GM10266 (cell line): ENCODE data around the gene LHX8.
"Not testable (repeated sequence)": the region's sequence is repeated elsewhere in the genome, so short reads cannot be mapped to it uniquely, and the experiment has no call there.

ENCODE experiments used
- DNase-seq: peaks from one replicate; pipeline ENCODE4 v3.0.0; 2012; ENCODE audit errors: extremely low spot score
- TF ChIP-seq, protein P1 (sequence below): IDR thresholded peaks from 2 replicates; pipeline ENCODE4 v1.5.1; 2012; ENCODE audit warnings: mild to moderate bottlenecking, low read depth; ENCODE audit not compliant: control insufficient read depth, insufficient read depth; ENCODE audit errors: missing control alignments

LHX8 gene

DNA sequence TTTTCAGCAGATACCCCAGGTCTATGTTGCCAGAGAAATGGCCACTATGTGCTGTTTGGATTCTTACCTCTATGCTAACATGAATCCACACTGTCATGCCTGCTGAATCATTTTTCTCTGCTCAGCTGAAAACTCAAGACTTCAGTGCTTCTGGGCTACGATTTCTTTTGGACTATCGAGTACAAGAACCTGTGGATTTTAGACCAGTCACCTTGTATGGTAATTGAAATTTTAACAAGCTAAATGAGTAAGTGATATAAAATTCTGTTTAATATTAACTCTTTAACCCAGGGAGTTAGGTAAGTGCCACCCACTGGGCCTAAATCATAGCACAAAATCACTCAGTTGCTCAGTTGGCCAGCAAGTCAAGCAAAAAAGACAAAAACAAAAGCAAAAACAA is 35.8 kb downstream of the LHX8 start:
- no peak for DNase-seq
- TF ChIP-seq, protein P1, sequence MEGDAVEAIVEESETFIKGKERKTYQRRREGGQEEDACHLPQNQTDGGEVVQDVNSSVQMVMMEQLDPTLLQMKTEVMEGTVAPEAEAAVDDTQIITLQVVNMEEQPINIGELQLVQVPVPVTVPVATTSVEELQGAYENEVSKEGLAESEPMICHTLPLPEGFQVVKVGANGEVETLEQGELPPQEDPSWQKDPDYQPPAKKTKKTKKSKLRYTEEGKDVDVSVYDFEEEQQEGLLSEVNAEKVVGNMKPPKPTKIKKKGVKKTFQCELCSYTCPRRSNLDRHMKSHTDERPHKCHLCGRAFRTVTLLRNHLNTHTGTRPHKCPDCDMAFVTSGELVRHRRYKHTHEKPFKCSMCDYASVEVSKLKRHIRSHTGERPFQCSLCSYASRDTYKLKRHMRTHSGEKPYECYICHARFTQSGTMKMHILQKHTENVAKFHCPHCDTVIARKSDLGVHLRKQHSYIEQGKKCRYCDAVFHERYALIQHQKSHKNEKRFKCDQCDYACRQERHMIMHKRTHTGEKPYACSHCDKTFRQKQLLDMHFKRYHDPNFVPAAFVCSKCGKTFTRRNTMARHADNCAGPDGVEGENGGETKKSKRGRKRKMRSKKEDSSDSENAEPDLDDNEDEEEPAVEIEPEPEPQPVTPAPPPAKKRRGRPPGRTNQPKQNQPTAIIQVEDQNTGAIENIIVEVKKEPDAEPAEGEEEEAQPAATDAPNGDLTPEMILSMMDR = no peak

- TF ChIP-seq, protein P1 = no peak
- DNase-seq = no peak
Observed at GRCh38 chr1:75170981-75171380, 36.8 kb downstream of the LHX8 start.

- no peak for DNase-seq
- TF ChIP-seq, protein P1 = no peak
Observed at GRCh38 chr1:75171876-75172275, 37.7 kb downstream of the LHX8 start.

DNA sequence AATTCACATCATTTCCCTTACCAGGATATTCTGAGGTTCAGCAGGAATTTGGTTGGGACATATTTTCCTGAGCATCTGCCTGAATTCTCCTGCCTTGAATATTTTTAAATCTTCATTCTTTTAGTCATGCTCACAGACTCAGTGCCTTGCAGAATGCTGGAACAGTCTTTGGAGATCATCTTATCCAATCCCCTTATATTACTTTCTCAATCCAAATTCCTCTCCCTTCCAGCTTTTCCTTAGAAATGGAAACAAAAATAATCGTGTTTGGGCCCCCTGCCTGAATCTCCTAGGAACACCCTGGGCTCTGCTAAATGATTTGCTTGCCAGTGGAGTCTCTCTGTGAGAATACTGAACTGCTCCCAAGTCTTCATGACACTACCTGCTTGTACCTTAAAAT is 38.4 kb downstream of the LHX8 start:
- DNase-seq = no peak

DNA sequence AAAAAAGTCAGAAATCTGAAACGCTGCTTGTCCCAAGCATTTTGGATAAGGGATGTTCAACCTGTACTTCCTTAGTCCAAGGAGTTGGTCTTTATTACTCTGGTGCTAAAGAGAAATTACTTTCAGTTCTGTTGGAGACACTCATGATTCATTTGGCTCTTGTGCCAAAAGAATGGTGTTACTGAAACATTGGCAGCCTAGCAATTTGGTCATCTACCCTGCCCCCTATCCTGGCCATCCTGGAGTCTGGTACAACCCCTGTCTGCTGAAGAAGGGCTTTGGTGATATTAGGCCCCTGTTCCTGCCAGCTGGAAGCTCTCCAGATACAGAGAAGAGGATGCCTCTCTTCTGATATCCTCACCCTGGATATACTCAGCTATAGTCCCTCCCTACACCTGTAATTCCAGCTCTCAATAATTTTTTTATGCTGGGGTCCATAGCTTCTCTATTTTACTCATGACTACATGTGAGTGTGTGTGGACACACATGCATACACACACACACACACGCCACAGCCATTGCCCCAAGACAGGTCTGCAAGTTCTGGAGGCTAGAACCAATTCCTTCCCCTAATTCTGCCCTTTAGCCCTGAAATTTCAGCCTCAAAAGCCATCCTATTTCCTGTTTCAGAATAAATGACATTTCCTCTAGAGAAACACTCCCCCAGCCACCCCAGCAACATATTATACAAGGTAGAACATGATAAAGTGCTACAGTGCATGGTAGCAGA is 40.0 kb downstream of the LHX8 start:
- TF ChIP-seq, protein P1 = no peak

More for the DNA sequence above, 38.4 kb downstream of the LHX8 start:
- TF ChIP-seq, protein P1 = no peak

DNA sequence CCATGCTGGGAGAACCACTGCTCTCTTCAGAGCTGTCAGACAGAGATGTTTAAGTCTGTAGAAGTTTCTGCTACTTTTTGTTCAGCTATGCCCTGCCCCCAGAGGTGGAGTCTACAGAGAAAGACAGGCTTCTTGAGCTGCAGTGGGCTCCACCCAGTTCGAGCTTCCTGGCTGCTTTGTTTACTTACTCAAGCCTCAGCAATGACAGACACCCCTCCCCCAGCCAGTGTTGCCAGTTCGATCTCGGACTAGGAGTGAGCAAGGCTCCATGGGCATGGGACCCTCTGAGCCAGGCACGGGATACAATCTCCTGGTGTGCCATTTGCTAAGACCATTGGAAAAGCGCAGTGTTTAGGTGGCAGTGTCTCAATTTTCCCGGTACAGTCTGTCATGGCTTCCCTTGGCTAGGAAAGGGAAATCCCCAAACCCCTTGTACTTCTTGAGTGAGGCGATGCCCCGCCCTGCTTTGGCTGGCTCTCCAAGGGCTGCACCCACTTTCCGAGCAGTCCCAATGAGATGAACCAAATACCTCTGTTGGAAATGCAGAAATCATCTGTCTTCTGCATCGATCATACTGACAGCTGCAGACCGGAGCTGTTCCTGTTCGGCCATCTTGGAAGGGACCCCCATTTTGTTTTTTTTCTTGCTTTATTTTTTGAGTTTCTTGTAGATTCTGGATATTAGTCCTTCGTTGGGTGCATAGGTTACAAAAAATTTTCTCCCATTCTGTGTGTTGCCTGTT is 47.2 kb downstream of the LHX8 start:
- DNase-seq = not testable (repeated sequence)

More for the DNA sequence above, 40.0 kb downstream of the LHX8 start:
- no peak for DNase-seq

GRCh38 chr1:75188892-75189291 is 54.7 kb downstream of the LHX8 start:
- TF ChIP-seq, protein P1 = no peak
- no peak for DNase-seq

- TF ChIP-seq, protein P1 = no peak
Observed at GRCh38 chr1:75198163-75198562, 64.0 kb downstream of the LHX8 start.

More at GRCh38 chr1:75198163-75198562, 64.0 kb downstream of the LHX8 start:
- DNase-seq = no peak
